ENCODE measurements around the gene MLLT10. TPM values are rescaled to one million over a fixed set of nuclear protein-coding genes. Genes with fewer than 3 reads are reported as not detected.
"Not testable (repeated sequence)": the region's sequence is repeated elsewhere in the genome, so short reads cannot be mapped to it uniquely, and the experiment has no call there.

MLLT10 gene
- total RNA-seq, 1 experiment from 2014 or later, result 45.2 TPM

DNA sequence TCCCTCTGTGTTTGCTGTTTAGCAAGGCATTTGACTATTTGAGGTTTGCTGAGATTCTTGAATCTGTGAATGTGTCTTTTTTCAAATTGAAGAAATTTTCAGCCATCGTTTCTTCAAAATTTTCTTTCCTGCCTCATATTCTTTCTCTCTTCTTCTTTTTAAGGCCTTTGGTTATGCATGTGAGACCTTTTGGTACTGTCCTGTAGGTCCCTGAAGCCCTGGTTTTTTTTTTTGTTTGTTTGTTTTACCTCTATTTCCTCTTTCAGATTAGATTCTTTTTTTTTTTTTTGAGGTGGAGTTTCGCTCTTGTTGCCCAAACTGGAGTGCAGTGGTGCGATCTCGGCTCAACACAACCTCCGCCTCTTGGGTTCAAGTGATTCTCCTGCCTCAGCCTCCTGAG lies 45.3 kb downstream of the MLLT10 start:
- Histone ChIP-seq H2AFZ (ENCODE audit: low read depth, low read length, poor library complexity, severe bottlenecking) (no peak overlapping the region), H3K4me1 (ENCODE audit: control insufficient read depth in 1 of 2, insufficient read depth in 2 of 2, low read length in 2 of 2) (no peaks in the 10 kb centered on the region), H3K27me3 (ENCODE audit: insufficient read depth, low read length) (no peaks in the 10 kb centered on the region), H3K9me2 (ENCODE audit: insufficient read depth) (no peaks in the 10 kb centered on the region), H3K4me3 (replicated peaks in 1 of 2; ENCODE audit: low read depth in 1 of 2, low read length in 2 of 2) (no peak overlapping the region), H3K79me2 (ENCODE audit: insufficient read depth, low read length) (peaks cover 97% of the 10 kb centered on the region), H3K36me3 (ENCODE audit: control insufficient read depth in 1 of 2, insufficient read depth in 2 of 2, low read length in 2 of 2) (no peaks in the 10 kb centered on the region; a peak in 1 of 4 replicates), H4K20me1 (ENCODE audit: insufficient read depth) (no peaks in the 10 kb centered on the region), H3K9ac (ENCODE audit: low read length) (no peak overlapping the region), H3K4me2 (ENCODE audit: low read length) (no peak overlapping the region), H3K27ac (ENCODE audit: low read depth, low read length) (no peak overlapping the region), H3K9me3 (ENCODE audit: control insufficient read depth in 1 of 2, insufficient read depth in 1 of 2, low read depth in 1 of 2, low read length in 2 of 2) (no peaks in the 10 kb centered on the region)
- CTCF ChIA-PET, result no interaction called here
- ATAC-seq (no peak), DNase-seq (ENCODE audit: low read depth, low spot score) (no peak)
- no peak for TF ChIP-seq TCF7L2 (IDR thresholded peaks at IDR 0.05; ENCODE audit: borderline replicate concordance, extremely low read depth, insufficient read depth, insufficient read length)
- TF ChIP-seq, protein P1, sequence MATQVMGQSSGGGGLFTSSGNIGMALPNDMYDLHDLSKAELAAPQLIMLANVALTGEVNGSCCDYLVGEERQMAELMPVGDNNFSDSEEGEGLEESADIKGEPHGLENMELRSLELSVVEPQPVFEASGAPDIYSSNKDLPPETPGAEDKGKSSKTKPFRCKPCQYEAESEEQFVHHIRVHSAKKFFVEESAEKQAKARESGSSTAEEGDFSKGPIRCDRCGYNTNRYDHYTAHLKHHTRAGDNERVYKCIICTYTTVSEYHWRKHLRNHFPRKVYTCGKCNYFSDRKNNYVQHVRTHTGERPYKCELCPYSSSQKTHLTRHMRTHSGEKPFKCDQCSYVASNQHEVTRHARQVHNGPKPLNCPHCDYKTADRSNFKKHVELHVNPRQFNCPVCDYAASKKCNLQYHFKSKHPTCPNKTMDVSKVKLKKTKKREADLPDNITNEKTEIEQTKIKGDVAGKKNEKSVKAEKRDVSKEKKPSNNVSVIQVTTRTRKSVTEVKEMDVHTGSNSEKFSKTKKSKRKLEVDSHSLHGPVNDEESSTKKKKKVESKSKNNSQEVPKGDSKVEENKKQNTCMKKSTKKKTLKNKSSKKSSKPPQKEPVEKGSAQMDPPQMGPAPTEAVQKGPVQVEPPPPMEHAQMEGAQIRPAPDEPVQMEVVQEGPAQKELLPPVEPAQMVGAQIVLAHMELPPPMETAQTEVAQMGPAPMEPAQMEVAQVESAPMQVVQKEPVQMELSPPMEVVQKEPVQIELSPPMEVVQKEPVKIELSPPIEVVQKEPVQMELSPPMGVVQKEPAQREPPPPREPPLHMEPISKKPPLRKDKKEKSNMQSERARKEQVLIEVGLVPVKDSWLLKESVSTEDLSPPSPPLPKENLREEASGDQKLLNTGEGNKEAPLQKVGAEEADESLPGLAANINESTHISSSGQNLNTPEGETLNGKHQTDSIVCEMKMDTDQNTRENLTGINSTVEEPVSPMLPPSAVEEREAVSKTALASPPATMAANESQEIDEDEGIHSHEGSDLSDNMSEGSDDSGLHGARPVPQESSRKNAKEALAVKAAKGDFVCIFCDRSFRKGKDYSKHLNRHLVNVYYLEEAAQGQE (IDR thresholded peaks at IDR 0.05; ENCODE audit: low read depth), result no peak
- TF ChIP-seq POLR2A (IDR thresholded peaks at IDR 0.05; ENCODE audit: borderline replicate concordance, extremely low read depth, insufficient read depth, insufficient read length), result no peak
- TF ChIP-seq ELF1 (IDR thresholded peaks at IDR 0.05; ENCODE audit: borderline replicate concordance, low read depth), result no peak
- TF ChIP-seq FOSL1 (IDR thresholded peaks at IDR 0.05; ENCODE audit: low read depth), result no peak
- no peak for TF ChIP-seq CEBPB (IDR thresholded peaks at IDR 0.05; ENCODE audit: low read depth)
- TF ChIP-seq RAD21 (IDR thresholded peaks at IDR 0.05; ENCODE audit: low read depth), result no peak
- no peak for TF ChIP-seq POLR2AphosphoS5 (IDR thresholded peaks at IDR 0.05; ENCODE audit: low read depth, low read length)
- no peak for TF ChIP-seq SP1 (IDR thresholded peaks at IDR 0.05; ENCODE audit: low read depth)
- no peak for TF ChIP-seq CTCF (IDR thresholded peaks at IDR 0.05 in 2 of 3, conservative IDR thresholded peaks at IDR 0.05 in 1 of 3; ENCODE audit: borderline replicate concordance in 1 of 3, insufficient read depth in 1 of 3, low read depth in 2 of 3, low read length in 2 of 3)
- POLR2A ChIA-PET, result no interaction called here
- intact Hi-C loops (cut with micrococcal nuclease), result no loop called here
- no TSS peak for BruUV-seq (replicated peaks)
- RAD21 ChIA-PET (ENCODE audit: low non-redundant PET in 1 of 2, low total read pairs in 2 of 2, uncharacterized antibody in 2 of 2, unreplicated experiment in 2 of 2), result no interaction called here

- DNase-seq (ENCODE audit: low read depth, low spot score); H3K9me2 ChIP-seq (ENCODE audit: insufficient read depth); H3K27ac ChIP-seq (ENCODE audit: low read depth, low read length); H4K20me1 ChIP-seq (ENCODE audit: insufficient read depth); H3K9ac ChIP-seq (ENCODE audit: low read length); H3K4me1 ChIP-seq (ENCODE audit: control insufficient read depth in 1 of 2, insufficient read depth in 2 of 2, low read length in 2 of 2); H3K4me2 ChIP-seq (ENCODE audit: low read length); H2AFZ ChIP-seq (ENCODE audit: low read depth, low read length, poor library complexity, severe bottlenecking); POLR2A ChIA-PET; H3K9me3 ChIP-seq (ENCODE audit: control insufficient read depth in 1 of 2, insufficient read depth in 1 of 2, low read depth in 1 of 2, low read length in 2 of 2); H3K4me3 ChIP-seq (replicated peaks in 1 of 2; ENCODE audit: low read depth in 1 of 2, low read length in 2 of 2); CTCF ChIA-PET; intact Hi-C loops (cut with micrococcal nuclease); H3K36me3 ChIP-seq (ENCODE audit: control insufficient read depth in 1 of 2, insufficient read depth in 2 of 2, low read length in 2 of 2); ATAC-seq; BruUV-seq (replicated peaks); RAD21 ChIA-PET (ENCODE audit: low non-redundant PET in 1 of 2, low total read pairs in 2 of 2, uncharacterized antibody in 2 of 2, unreplicated experiment in 2 of 2); H3K27me3 ChIP-seq (ENCODE audit: insufficient read depth, low read length): not testable (repeated sequence)
- H3K79me2 ChIP-seq (ENCODE audit: insufficient read depth, low read length), result peaks cover 97% of the 10 kb centered on the region
Measured at GRCh38 chr10:21581421-21581834, 47.4 kb downstream of the MLLT10 start.
